SK-N-SH (cell line): ENCODE results near the gene BAHCC1.

Experiments used
- EP300 ChIP-seq, 2 experiments: IDR thresholded peaks; 2 replicates each; pipeline versions ENCODE4 v1.4.0 to v1.6.1; 2012; ENCODE audit warnings: borderline replicate concordance in 1 of 2, low read depth in 1 of 2, low read length in 1 of 2
- EZH2phosphoT487 ChIP-seq: fragments of 200-600 bp; sonication (generic); IDR thresholded peaks from 2 replicates; pipeline ENCODE4 v1.6.1; 2017; ENCODE audit warnings: low read depth, mixed run types, mild to moderate bottlenecking, antibody characterized with exemption, moderate library complexity, borderline replicate concordance
- GATA2 ChIP-seq: sonication (generic); formaldehyde crosslinking; IDR thresholded peaks from 2 replicates; pipeline ENCODE4 v1.5.0; 2020; ENCODE audit warnings: mild to moderate bottlenecking, missing genetic modification reagents
- JUND ChIP-seq: IDR thresholded peaks from 2 replicates; pipeline ENCODE4 v1.4.0; 2012
- MXI1 ChIP-seq: IDR thresholded peaks from 2 replicates; pipeline ENCODE4 v1.6.1; 2012; ENCODE audit warnings: mild to moderate bottlenecking, low read depth, low read length, improper control_type of control experiment
- POLR2AphosphoS5 ChIP-seq: IDR thresholded peaks from 2 replicates; pipeline ENCODE4 v1.6.1; 2012; ENCODE audit warnings: low read depth, low read length
- RFX5 ChIP-seq: IDR thresholded peaks from 2 replicates; pipeline ENCODE4 v1.6.1; 2012; ENCODE audit warnings: mild to moderate bottlenecking, improper control_type of control experiment, low read length
- SMC3 ChIP-seq: IDR thresholded peaks from 2 replicates; pipeline ENCODE4 v1.6.1; 2012; ENCODE audit warnings: low read depth, low read length, improper control_type of control experiment
- USF1 ChIP-seq: IDR thresholded peaks from 2 replicates; pipeline ENCODE4 v1.4.0; 2012; ENCODE audit warnings: low read depth, borderline replicate concordance
- TF ChIP-seq, protein P1 (sequence below): IDR thresholded peaks from 2 replicates; pipeline ENCODE4 v1.6.1; 2012; ENCODE audit warnings: mild to moderate bottlenecking, low read depth, low read length, moderate library complexity
- TF ChIP-seq, protein P2 (sequence below): fragments of 200-600 bp; sonication (generic); IDR thresholded peaks from 2 replicates; pipeline ENCODE4 v1.6.1; 2017; ENCODE audit warnings: antibody characterized with exemption, mild to moderate bottlenecking, moderate library complexity
- TF ChIP-seq, protein P3 (sequence below): IDR thresholded peaks from 2 replicates; pipeline ENCODE4 v1.4.0; 2012; ENCODE audit warnings: low read depth
- TF ChIP-seq, protein P4 (sequence below): fragments of 150-350 bp; IDR thresholded peaks from 2 replicates; pipeline ENCODE4 v1.6.1; 2017; ENCODE audit warnings: antibody characterized with exemption, low read length, low read depth, borderline replicate concordance
- TF ChIP-seq, protein P5 (sequence below): IDR thresholded peaks from 2 replicates; pipeline ENCODE4; 2012

DNA sequence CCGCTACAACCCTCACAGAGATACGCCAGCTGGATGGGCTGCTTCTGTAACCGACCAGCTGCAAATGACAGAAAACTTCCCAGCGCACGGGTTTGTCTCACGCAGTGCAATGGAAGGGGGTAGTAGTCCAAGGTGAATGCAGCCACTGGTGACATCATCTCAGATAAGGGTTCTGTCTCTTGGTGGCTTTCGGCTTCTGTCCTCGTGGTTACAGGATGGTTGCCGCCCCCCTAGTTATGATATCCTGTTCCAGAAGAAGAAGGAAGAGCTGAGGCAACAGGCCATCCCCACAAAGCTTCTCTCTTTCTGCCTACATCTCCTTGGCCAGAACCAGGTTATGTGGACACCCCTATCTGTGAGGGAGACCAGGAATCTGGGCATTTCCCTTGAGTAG lies 40.3 kb upstream of the BAHCC1 start:
- TF ChIP-seq, protein P1, sequence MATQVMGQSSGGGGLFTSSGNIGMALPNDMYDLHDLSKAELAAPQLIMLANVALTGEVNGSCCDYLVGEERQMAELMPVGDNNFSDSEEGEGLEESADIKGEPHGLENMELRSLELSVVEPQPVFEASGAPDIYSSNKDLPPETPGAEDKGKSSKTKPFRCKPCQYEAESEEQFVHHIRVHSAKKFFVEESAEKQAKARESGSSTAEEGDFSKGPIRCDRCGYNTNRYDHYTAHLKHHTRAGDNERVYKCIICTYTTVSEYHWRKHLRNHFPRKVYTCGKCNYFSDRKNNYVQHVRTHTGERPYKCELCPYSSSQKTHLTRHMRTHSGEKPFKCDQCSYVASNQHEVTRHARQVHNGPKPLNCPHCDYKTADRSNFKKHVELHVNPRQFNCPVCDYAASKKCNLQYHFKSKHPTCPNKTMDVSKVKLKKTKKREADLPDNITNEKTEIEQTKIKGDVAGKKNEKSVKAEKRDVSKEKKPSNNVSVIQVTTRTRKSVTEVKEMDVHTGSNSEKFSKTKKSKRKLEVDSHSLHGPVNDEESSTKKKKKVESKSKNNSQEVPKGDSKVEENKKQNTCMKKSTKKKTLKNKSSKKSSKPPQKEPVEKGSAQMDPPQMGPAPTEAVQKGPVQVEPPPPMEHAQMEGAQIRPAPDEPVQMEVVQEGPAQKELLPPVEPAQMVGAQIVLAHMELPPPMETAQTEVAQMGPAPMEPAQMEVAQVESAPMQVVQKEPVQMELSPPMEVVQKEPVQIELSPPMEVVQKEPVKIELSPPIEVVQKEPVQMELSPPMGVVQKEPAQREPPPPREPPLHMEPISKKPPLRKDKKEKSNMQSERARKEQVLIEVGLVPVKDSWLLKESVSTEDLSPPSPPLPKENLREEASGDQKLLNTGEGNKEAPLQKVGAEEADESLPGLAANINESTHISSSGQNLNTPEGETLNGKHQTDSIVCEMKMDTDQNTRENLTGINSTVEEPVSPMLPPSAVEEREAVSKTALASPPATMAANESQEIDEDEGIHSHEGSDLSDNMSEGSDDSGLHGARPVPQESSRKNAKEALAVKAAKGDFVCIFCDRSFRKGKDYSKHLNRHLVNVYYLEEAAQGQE = no peak
- TF ChIP-seq, protein P2, sequence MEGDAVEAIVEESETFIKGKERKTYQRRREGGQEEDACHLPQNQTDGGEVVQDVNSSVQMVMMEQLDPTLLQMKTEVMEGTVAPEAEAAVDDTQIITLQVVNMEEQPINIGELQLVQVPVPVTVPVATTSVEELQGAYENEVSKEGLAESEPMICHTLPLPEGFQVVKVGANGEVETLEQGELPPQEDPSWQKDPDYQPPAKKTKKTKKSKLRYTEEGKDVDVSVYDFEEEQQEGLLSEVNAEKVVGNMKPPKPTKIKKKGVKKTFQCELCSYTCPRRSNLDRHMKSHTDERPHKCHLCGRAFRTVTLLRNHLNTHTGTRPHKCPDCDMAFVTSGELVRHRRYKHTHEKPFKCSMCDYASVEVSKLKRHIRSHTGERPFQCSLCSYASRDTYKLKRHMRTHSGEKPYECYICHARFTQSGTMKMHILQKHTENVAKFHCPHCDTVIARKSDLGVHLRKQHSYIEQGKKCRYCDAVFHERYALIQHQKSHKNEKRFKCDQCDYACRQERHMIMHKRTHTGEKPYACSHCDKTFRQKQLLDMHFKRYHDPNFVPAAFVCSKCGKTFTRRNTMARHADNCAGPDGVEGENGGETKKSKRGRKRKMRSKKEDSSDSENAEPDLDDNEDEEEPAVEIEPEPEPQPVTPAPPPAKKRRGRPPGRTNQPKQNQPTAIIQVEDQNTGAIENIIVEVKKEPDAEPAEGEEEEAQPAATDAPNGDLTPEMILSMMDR = no peak
- no peak for TF ChIP-seq POLR2AphosphoS5
- no peak for TF ChIP-seq RFX5
- no peak for TF ChIP-seq MXI1
- TF ChIP-seq GATA2 (CRISPR knock-in tag) = no peak
- no peak for TF ChIP-seq USF1
- no peak for TF ChIP-seq SMC3
- TF ChIP-seq, protein P3, sequence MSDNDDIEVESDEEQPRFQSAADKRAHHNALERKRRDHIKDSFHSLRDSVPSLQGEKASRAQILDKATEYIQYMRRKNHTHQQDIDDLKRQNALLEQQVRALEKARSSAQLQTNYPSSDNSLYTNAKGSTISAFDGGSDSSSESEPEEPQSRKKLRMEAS = no peak
- TF ChIP-seq, protein P4, sequence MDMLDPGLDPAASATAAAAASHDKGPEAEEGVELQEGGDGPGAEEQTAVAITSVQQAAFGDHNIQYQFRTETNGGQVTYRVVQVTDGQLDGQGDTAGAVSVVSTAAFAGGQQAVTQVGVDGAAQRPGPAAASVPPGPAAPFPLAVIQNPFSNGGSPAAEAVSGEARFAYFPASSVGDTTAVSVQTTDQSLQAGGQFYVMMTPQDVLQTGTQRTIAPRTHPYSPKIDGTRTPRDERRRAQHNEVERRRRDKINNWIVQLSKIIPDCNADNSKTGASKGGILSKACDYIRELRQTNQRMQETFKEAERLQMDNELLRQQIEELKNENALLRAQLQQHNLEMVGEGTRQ = no peak
- TF ChIP-seq, protein P5, sequence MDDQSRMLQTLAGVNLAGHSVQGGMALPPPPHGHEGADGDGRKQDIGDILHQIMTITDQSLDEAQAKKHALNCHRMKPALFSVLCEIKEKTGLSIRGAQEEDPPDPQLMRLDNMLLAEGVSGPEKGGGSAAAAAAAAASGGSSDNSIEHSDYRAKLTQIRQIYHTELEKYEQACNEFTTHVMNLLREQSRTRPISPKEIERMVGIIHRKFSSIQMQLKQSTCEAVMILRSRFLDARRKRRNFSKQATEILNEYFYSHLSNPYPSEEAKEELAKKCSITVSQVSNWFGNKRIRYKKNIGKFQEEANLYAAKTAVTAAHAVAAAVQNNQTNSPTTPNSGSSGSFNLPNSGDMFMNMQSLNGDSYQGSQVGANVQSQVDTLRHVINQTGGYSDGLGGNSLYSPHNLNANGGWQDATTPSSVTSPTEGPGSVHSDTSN = no peak
- no peak for TF ChIP-seq EP300 (IDR thresholded peaks at IDR 0.05; ENCODE audit: borderline replicate concordance in 1 of 2, low read depth in 1 of 2, low read length in 1 of 2)
- no peak for TF ChIP-seq JUND
- no peak for TF ChIP-seq EZH2phosphoT487
